Epithelial cell of esophagus (primary cell): ENCODE results near the gene TMSB10.

Experiments
- DNase-seq: peaks from one replicate; pipeline ENCODE4 v3.0.0; 2010; ENCODE audit warnings: low read depth
- H3K4me3 ChIP-seq: 2 replicates; pipeline ENCODE4 v1.5.1; 2011; ENCODE audit warnings: mild to moderate bottlenecking, low read length, control low read depth
- CTCF ChIP-seq: IDR thresholded peaks from 2 replicates; pipeline ENCODE4 v1.5.1; 2011; ENCODE audit warnings: low read depth, mild to moderate bottlenecking, low read length, control low read depth, inconsistent platforms; ENCODE audit not compliant: insufficient read depth; ENCODE audit errors: missing control alignments

Gene TMSB10

GRCh38 chr2:84905181-84906107, at the start of gene TMSB10:
TMSB10 (plus strand) TSS chr2:84905656.
- DNase-seq, result peak; percentile 84
- H3K4me3 ChIP-seq, result peak within 1 kb of the TSS; percentile 91
- no peak for TF ChIP-seq CTCF

DNA sequence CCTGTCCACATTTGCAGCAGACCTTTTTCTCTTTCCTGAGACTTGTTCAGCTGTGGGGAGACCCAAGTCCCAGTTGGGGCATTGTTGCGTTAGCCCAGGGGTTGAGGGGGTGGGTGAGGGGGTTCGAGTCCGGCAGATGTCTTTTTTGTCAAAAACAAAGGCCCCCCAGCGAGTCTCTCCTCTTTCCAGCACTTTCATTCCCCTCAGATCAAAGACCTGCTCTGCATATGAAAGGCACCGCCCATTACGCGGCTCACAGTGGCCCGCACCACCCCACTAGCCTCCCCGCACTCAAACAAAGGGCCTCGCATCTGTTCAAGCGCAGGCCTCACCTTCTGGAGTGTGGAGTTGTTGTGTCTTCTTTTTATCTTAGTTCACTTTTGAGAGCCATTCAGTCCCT, 49.7 kb upstream of the TMSB10 start:
- H3K4me3 ChIP-seq, result no peak overlapping the region
- DNase-seq, result no peak
- TF ChIP-seq CTCF, result no peak

DNA sequence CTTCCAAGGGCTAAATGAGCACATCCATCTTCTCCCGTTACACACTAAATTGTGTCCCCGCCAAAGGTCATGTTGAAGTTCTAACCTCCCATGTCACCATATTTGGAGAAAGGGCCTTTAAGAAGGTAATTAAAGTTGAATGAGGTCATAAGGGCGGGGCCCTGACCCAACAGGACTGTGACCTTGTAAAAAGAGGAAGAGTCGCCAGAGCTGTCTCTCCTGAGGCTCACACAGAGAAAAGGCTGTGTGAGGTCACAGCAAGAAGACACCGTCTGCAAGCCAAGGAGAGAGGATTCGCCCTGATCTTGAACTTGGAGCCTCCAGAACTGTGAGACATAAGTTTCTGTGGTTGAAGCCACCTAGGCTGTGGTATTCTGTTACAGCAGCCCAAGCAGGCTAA, 48.7 kb upstream of the TMSB10 start:
- DNase-seq, result no peak
- H3K4me3 ChIP-seq, result no peak overlapping the region

DNA sequence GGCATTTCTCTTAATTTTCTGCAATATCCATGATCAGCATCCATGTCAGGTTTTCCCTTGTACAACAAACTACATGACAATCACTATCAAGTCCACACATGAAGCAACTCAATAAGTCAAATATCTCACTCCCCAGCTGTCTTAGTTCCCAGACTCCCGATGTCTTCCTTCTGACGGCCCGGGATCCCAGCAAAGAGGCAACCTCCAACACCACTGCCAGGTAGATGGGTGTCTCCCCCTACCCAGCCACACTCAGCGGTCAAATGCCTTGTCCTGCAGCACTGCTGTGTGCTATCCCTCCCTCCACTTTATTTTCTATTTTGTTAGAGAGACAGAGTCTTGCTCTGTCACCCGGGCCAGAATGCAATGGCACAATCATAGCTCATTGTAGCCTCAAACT, 47.9 kb upstream of the TMSB10 start:
- no peak overlapping the region for H3K4me3 ChIP-seq
- DNase-seq, result no peak
- no peak for TF ChIP-seq CTCF

More for the DNA sequence above, 48.7 kb upstream of the TMSB10 start:
- no peak for TF ChIP-seq CTCF

GRCh38 chr2:84858123-84858522, 47.3 kb upstream of the TMSB10 start:
- no peak for DNase-seq
- no peak overlapping the region for H3K4me3 ChIP-seq
- no peak for TF ChIP-seq CTCF

GRCh38 chr2:84858937-84859336, 46.5 kb upstream of the TMSB10 start:
- H3K4me3 ChIP-seq, result no peak overlapping the region
- TF ChIP-seq CTCF, result no peak
- DNase-seq, result no peak

- DNase-seq, result no peak
- TF ChIP-seq CTCF, result no peak
- H3K4me3 ChIP-seq, result no peak overlapping the region
These were observed 43.9 kb upstream of the TMSB10 start for GRCh38 chr2:84861539-84861938.
